Measurements from ENCODE around the gene NUDT4. TPM values are rescaled to one million over a fixed set of nuclear protein-coding genes. Genes with fewer than 3 reads are reported as not detected.

NUDT4 gene
- 26.8 to 33.5 TPM (median 30.2 TPM) in 5 replicates for total RNA-seq (2022; extraction: Qiagen RNA extraction)

GRCh38 chr12:93377252-93378195 lies at the start of gene NUDT4:
TSS of gene NUDT4 (plus strand) at chr12:93377925. CDS start at chr12:93378323, 398 bp downstream.

GRCh38 chr12:93441617-93442410 lies 64.1 kb downstream of the NUDT4 start, which contains the start of gene UBE2N:
TSS of gene UBE2N (minus strand) at chr12:93441947. CDS start at chr12:93441884, 63 bp downstream.

Other genes starting within 250 kb of the NUDT4 start
- gene UBE2N, start 64.0 kb downstream of the NUDT4 start, total RNA-seq (2022; extraction: Qiagen RNA extraction) = 152 to 217 TPM (median 161 TPM) in 5 replicates
- 47.5 to 67.8 TPM (median 48.6 TPM) in 5 replicates for gene MRPL42, start 89.6 kb downstream of the NUDT4 start, total RNA-seq (2022; extraction: Qiagen RNA extraction)
- gene SOCS2, start 194.8 kb downstream of the NUDT4 start, total RNA-seq (2022; extraction: Qiagen RNA extraction) = 23.0 to 28.0 TPM (median 25.5 TPM) in 5 replicates

All from A549 treated with CORT108297 at 1 μM for 4 hours (cell line).